Measurements from ENCODE around the gene ZNF555. TPM values are rescaled to one million over a fixed set of nuclear protein-coding genes. Genes with fewer than 3 reads are reported as not detected.

Gene ZNF555
- total and polyA plus RNA-seq, 10 donors: 1.4 to 10.8 (median 7.2) TPM

DNA sequence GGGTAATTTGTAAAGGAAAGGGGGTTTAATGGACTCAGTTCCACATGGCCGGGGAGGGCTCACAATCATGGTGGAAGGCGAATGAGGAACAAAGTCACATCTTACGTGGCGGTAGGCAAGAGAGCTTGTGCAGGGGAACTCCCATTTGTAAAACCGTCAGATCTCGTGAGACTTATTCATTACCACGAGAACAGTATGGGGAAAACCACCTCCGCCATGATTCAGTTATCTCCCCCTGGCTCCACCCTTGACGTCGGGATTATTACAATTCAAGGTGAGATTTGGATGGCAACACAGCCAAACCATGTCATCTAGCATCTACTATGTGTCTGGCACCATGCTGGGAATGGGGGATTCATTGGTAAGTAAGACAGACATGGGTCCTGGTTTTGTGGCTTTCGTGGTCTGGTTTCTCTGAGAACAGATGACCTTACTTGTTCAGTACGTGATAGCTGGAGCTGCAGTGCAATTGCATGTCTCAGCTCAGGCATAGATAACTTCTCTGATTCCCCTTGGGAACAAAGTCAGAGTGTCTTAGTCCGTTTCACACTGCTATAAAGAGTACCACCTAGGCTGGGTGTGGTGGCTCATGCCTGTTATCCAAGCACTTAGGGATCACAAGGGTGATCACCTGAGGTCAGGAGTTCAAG lies 13.3 kb upstream of the ZNF555 start:
- Histone ChIP-seq H3K4me1 (no peaks in the 10 kb centered on the region), H3K4me3 (no peak overlapping the region), H3K27ac (no peak overlapping the region), H3K36me3 (peaks cover 0 to 70% (median 17%) of the 10 kb centered on the region in 6 donors), H3K9me3 (peaks cover 0 to 66% (median 49%) of the 10 kb centered on the region in 8 donors), H3K27me3 (replicated peaks in 1 of 7) (no peaks in the 10 kb centered on the region)
- DNase-seq: no peak
- 77 to 88% (median 85%) methylated on average over 13 of the region's 13 CpGs for WGBS, 5 donors
- intact Hi-C loops (cut with DNase I; ENCODE audit: low total_unique reads): no loop called here
- TF ChIP-seq, protein P1, sequence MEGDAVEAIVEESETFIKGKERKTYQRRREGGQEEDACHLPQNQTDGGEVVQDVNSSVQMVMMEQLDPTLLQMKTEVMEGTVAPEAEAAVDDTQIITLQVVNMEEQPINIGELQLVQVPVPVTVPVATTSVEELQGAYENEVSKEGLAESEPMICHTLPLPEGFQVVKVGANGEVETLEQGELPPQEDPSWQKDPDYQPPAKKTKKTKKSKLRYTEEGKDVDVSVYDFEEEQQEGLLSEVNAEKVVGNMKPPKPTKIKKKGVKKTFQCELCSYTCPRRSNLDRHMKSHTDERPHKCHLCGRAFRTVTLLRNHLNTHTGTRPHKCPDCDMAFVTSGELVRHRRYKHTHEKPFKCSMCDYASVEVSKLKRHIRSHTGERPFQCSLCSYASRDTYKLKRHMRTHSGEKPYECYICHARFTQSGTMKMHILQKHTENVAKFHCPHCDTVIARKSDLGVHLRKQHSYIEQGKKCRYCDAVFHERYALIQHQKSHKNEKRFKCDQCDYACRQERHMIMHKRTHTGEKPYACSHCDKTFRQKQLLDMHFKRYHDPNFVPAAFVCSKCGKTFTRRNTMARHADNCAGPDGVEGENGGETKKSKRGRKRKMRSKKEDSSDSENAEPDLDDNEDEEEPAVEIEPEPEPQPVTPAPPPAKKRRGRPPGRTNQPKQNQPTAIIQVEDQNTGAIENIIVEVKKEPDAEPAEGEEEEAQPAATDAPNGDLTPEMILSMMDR (IDR thresholded peaks at IDR 0.05 in 8 of 11, conservative IDR thresholded peaks at IDR 0.05 in 3 of 11): no peak
- TF ChIP-seq POLR2AphosphoS5 (IDR thresholded peaks at IDR 0.05) (no peak), POLR2A (IDR thresholded peaks at IDR 0.05) (no peak)

DNA sequence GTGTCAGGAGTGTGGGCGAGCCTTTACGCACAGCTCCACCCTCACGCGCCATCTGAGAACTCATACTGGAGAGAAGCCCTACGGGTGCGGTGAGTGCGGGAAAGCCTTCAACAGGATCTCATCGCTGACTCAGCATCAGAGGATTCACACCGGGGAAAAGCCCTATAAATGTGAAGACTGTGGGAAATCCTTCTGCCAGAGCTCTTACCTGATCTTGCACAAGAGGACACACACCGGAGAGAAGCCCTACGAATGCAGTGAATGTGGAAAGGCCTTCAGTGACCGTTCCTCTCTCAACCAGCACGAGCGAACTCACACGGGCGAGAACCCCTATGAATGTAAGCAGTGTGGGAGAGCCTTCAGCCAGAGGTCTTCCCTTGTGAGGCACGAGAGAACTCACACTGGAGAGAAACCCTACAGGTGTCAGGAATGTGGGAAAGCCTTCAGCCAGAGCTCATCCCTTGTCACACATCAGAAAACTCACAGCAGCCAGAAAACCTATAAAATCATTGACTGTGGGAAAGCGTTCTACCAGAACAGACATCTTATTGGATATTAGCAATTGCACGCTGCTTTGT lies 6.9 kb upstream of the ZNF555 start:
- DNase-seq: no peak
- H3K36me3 ChIP-seq: peaks cover 6 to 63% (median 28%) of the 10 kb centered on the region in 6 donors
- no peak overlapping the region for H3K27ac ChIP-seq
- no peaks in the 10 kb centered on the region for H3K4me1 ChIP-seq
- peak overlapping the region in 1 of 8 donors; percentile 23 for H3K4me3 ChIP-seq
- H3K27me3 ChIP-seq (replicated peaks in 1 of 7): no peaks in the 10 kb centered on the region
- intact Hi-C loops (cut with DNase I; ENCODE audit: low total_unique reads): no loop called here
- 95 to 98% (median 97%) methylated on average over 19 of the region's 19 CpGs for WGBS, 5 donors
- peaks cover 22 to 100% (median 99%) of the 10 kb centered on the region in 8 donors for H3K9me3 ChIP-seq
- no peak for TF ChIP-seq POLR2A (IDR thresholded peaks at IDR 0.05)
- no peak for TF ChIP-seq POLR2AphosphoS5 (IDR thresholded peaks at IDR 0.05)
- TF ChIP-seq, protein P1 (IDR thresholded peaks at IDR 0.05 in 8 of 11, conservative IDR thresholded peaks at IDR 0.05 in 3 of 11): no peak

DNA sequence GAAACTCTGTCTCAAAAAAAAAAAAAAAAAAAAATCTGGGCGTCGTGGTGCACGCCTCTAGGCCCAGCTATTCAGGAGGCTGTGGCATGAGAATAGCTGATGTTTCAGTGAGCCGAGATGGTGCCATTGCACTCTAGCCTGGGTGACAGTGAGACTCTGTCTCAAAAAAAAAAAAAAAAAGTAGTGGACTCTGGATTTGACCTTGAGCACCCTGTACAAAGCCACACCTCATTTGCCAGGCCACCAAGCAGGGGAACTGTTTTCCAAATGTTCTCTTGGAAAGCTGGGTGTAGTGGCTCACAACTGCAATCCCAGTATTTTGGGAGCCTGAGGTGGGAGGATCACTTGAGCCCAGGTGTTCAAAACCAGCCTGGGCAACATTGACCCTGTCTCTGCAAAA lies 3.8 kb upstream of the ZNF555 start:
- Histone ChIP-seq H3K4me1 (peaks cover 5 to 17% (median 10%) of the 10 kb centered on the region in 6 donors), H3K36me3 (peaks cover 6 to 45% (median 25%) of the 10 kb centered on the region in 6 donors), H3K9me3 (peaks cover 22 to 80% (median 74%) of the 10 kb centered on the region in 8 donors), H3K4me3 (no peak overlapping the region), H3K27me3 (replicated peaks in 1 of 7) (no peaks in the 10 kb centered on the region), H3K27ac (no peak overlapping the region)
- 79 to 98% (median 86%) methylated on average over 4 of the region's 4 CpGs for WGBS, 5 donors
- intact Hi-C loops (cut with DNase I; ENCODE audit: low total_unique reads): no loop called here
- no peak for DNase-seq
- TF ChIP-seq POLR2AphosphoS5 (IDR thresholded peaks at IDR 0.05): no peak
- TF ChIP-seq, protein P1 (IDR thresholded peaks at IDR 0.05 in 8 of 11, conservative IDR thresholded peaks at IDR 0.05 in 3 of 11): no peak
- no peak for TF ChIP-seq POLR2A (IDR thresholded peaks at IDR 0.05)

DNA sequence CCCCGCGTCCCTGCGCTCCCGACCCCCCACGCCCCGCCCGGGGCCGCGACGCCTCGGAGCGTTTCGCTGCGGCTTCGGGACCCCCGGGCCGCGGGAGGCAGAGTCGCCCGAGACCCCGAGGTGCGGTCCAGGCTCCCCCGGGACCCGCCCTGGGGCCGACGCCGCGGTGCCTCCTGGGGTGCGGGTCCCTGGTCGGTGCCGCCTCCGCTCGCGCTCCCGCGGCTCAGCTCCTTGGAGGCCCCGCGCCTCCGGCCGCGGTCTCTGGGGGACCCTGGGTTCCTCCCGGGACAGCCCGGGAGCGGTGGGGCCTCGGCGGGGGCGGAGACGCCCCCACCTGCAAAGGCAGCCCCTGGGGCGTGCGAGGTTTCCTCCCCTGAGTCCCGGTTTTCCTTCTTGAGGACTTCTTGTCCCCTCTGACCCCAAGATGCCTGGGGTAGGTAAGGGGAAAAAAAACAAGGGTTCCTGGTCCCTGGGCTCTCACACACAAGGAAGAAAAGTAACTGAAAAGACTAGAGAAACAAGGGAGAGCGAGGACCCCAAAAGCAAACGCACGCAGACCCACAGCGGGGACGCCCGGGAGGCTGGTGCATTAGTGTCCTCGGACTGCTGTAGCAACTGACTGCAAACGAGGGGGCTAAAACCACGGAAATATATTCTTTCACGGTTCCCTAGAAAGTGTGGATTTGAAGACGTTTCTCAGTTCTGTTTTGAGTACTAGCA lies 740 bp downstream of the ZNF555 start:
- intact Hi-C loops (cut with DNase I; ENCODE audit: low total_unique reads): no loop called here
- H3K9me3 ChIP-seq: peaks cover 0 to 53% (median 40%) of the 10 kb centered on the region in 8 donors
- H3K27me3 ChIP-seq (replicated peaks in 1 of 7): no peaks in the 10 kb centered on the region
- peaks cover 0 to 23% (median 0%) of the 10 kb centered on the region in 6 donors for H3K36me3 ChIP-seq
- H3K4me3 ChIP-seq: peak overlapping the region; percentile 74 to 93 (median 86)
- TF ChIP-seq POLR2AphosphoS5 (IDR thresholded peaks at IDR 0.05) (no peak), POLR2A (IDR thresholded peaks at IDR 0.05) (no peak)
- TF ChIP-seq, protein P1 (IDR thresholded peaks at IDR 0.05 in 8 of 11, conservative IDR thresholded peaks at IDR 0.05 in 3 of 11): no peak
- H3K4me1 ChIP-seq: peaks cover 10 to 32% (median 18%) of the 10 kb centered on the region in 6 donors
- H3K27ac ChIP-seq: peak overlapping the region in 7 of 8 donors; percentile 72 to 95 (median 91)
- DNase-seq: peak; percentile 82
- WGBS, 5 donors: 3 to 6% (median 4%) methylated on average over 36 to 62 of the region's 62 CpGs
